ENCODE measurements around the gene PLCB4. TPM values are rescaled to one million over a fixed set of nuclear protein-coding genes. Genes with fewer than 3 reads are reported as not detected.

PLCB4 gene
- total and polyA plus RNA-seq, 8 donors = 0.56 to 9.3 (median 2.3) TPM

DNA sequence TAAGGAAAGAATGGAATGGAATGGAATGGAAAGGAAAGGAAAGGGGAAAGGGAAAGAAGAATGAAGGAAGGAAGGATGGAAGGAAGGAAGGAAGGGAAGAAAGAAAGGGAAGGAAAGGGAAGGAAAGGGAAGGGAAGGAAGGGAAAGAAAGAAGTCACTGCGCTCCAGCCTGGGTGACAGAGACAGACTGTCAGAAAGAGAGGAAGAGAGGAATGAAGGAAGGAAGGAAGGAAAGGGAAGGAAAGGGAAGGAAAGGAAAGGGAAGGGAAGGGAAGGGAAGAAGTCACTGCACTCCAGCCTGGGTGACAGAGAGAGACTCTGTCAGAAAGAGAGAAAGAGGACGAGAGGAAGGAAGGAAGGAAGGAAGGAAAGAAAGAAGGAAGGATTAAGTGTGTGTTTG, 224.3 kb downstream of the PLCB4 start:
- Histone ChIP-seq H3K27me3 (no peaks in the 10 kb centered on the region), H3K4me1 (no peaks in the 10 kb centered on the region), H3K4me3 (no peak overlapping the region), H3K27ac (no peak overlapping the region), H3K36me3 (no peaks in the 10 kb centered on the region), H3K9me3 (no peaks in the 10 kb centered on the region)
- no peak for ATAC-seq
- intact Hi-C loops (cut with DNase I) = no loop called here
- no peak for DNase-seq
- TF ChIP-seq, protein P1, sequence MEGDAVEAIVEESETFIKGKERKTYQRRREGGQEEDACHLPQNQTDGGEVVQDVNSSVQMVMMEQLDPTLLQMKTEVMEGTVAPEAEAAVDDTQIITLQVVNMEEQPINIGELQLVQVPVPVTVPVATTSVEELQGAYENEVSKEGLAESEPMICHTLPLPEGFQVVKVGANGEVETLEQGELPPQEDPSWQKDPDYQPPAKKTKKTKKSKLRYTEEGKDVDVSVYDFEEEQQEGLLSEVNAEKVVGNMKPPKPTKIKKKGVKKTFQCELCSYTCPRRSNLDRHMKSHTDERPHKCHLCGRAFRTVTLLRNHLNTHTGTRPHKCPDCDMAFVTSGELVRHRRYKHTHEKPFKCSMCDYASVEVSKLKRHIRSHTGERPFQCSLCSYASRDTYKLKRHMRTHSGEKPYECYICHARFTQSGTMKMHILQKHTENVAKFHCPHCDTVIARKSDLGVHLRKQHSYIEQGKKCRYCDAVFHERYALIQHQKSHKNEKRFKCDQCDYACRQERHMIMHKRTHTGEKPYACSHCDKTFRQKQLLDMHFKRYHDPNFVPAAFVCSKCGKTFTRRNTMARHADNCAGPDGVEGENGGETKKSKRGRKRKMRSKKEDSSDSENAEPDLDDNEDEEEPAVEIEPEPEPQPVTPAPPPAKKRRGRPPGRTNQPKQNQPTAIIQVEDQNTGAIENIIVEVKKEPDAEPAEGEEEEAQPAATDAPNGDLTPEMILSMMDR (IDR thresholded peaks at IDR 0.05) = no peak
- no peak for FAIRE-seq
- WGBS, 2 donors = 82 to 90% methylated on average over 2 of the region's 2 CpGs

DNA sequence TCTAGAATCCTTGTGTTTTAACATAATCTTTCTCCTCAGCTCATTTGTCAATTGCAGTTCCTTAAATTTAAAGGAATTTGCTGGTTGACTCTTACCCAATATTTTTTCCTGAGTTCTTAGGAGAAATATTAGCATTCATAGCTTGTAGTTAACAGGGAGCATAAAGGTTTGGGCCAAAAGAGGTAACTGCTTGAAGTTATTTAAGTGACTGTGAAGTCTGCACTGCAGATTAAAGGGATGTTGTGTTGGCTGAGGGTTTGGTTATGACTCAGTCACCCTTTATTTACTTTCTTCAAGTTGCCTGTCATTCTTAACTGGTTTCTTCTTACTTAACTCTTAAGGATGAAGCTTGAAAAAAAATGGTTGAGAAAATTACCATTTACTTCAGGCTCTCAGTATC, 225.2 kb downstream of the PLCB4 start:
- no peak for ATAC-seq
- Histone ChIP-seq H3K9me3 (no peaks in the 10 kb centered on the region), H3K4me3 (no peak overlapping the region), H3K4me1 (no peaks in the 10 kb centered on the region), H3K27me3 (no peaks in the 10 kb centered on the region), H3K27ac (no peak overlapping the region), H3K36me3 (no peaks in the 10 kb centered on the region)
- intact Hi-C loops (cut with DNase I) = no loop called here
- FAIRE-seq = no peak
- TF ChIP-seq, protein P1 (IDR thresholded peaks at IDR 0.05) = no peak
- no peak for DNase-seq

- ATAC-seq (no peak), FAIRE-seq (no peak)
- 56 to 67% methylated on average over 2 of the region's 2 CpGs for WGBS, 2 donors
These were observed 230.0 kb downstream of the PLCB4 start for GRCh38 chr20:9298906-9299305.

DNA sequence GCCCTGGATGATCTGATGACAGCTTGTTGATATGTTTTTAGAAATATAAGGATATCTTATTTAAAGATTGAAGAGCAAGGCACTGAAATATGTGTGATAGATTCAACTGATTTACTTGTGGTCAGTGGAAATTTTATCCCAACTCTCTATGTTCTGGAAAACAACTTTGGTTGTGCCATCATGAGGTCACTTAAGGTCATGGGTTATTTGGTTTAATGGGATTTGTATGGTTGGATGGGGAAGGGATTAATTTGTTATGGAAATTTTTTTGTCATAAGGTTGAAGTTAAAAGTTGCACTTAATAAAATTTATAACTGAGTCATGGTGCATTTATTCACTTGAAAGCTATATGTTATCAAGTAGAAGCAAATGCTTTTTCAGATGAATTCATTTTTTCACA, 231.2 kb downstream of the PLCB4 start:
- intact Hi-C loops (cut with DNase I) = no loop called here
- Histone ChIP-seq H3K9me3 (no peaks in the 10 kb centered on the region), H3K27me3 (no peaks in the 10 kb centered on the region), H3K36me3 (no peaks in the 10 kb centered on the region), H3K4me3 (no peak overlapping the region), H3K4me1 (peaks cover 0 to 4% (median 0%) of the 10 kb centered on the region in 3 donors), H3K27ac (no peak overlapping the region)
- TF ChIP-seq, protein P1 (IDR thresholded peaks at IDR 0.05) = no peak
- FAIRE-seq (no peak), DNase-seq (no peak), ATAC-seq (no peak)

More at GRCh38 chr20:9298906-9299305, 230.0 kb downstream of the PLCB4 start:
- no peak for DNase-seq
- Histone ChIP-seq H3K27ac (no peak overlapping the region), H3K9me3 (no peaks in the 10 kb centered on the region), H3K4me3 (no peak overlapping the region), H3K27me3 (no peaks in the 10 kb centered on the region), H3K4me1 (peaks cover 0 to 4% (median 0%) of the 10 kb centered on the region in 3 donors), H3K36me3 (no peaks in the 10 kb centered on the region)
- TF ChIP-seq, protein P1 (IDR thresholded peaks at IDR 0.05) = no peak
- intact Hi-C loops (cut with DNase I) = no loop called here

DNA sequence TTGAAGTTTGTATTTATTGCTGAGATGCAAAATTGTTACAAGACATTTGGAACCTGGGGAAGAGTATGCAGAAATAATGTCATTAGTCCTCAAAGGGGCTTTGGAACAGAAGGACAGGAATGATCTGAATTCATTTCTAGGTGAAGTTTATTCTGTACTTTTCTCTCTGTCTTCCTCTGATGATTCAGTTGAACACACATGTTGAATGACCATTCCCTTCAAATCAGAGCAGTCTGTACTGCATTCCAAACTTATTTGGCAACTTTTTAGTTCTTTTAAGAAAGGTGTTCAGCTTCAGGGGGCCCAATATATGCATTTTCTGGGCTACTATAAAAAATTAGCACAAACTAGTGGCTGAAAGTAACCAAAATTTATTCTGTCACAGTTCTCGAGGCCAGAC, 231.6 kb downstream of the PLCB4 start:
- Histone ChIP-seq H3K4me1 (peaks cover 0 to 4% (median 0%) of the 10 kb centered on the region in 3 donors), H3K27me3 (no peaks in the 10 kb centered on the region), H3K27ac (no peak overlapping the region), H3K4me3 (no peak overlapping the region), H3K36me3 (no peaks in the 10 kb centered on the region), H3K9me3 (no peaks in the 10 kb centered on the region)
- ATAC-seq (no peak), DNase-seq (no peak), FAIRE-seq (no peak)
- intact Hi-C loops (cut with DNase I) = no loop called here
- 59 to 71% methylated on average over 1 of the region's 1 CpG for WGBS, 2 donors
- TF ChIP-seq, protein P1 (IDR thresholded peaks at IDR 0.05) = no peak

Measured in pancreas (tissue), 10 donors.